ENCODE measurements around the gene ARHGEF28. TPM values are rescaled to one million over a fixed set of nuclear protein-coding genes. Genes with fewer than 3 reads are reported as not detected.

The ARHGEF28 gene
- total and polyA plus RNA-seq, 2 experiments from 2014 or later = 3.5 to 11.2 TPM

- peak overlapping the region; percentile 37 for H3K4me2 ChIP-seq
- H4K20me1 ChIP-seq (ENCODE audit: insufficient read depth, poor library complexity, severe bottlenecking) = no peaks in the 10 kb centered on the region
- no peak overlapping the region for H2AFZ ChIP-seq
- no peaks in the 10 kb centered on the region for H3K27me3 ChIP-seq
- no peak for TF ChIP-seq EZH2phosphoT487 (IDR thresholded peaks at IDR 0.05; ENCODE audit: low read depth, severe bottlenecking, unreplicated experiment)
- no peak for TF ChIP-seq EZH2 (IDR thresholded peaks at IDR 0.05; ENCODE audit: borderline replicate concordance)
- no peak for TF ChIP-seq CTCF (IDR thresholded peaks at IDR 0.05; ENCODE audit: poor library complexity)
- H3K4me3 ChIP-seq = no peak overlapping the region
- no peaks in the 10 kb centered on the region for H3K9me2 ChIP-seq (replicated peaks; ENCODE audit: insufficient read depth)
- H3K36me3 ChIP-seq (replicated peaks; ENCODE audit: insufficient read depth, low read depth) = no peaks in the 10 kb centered on the region
- peak; percentile 67 for DNase-seq (ENCODE audit: low spot score)
- H3K79me2 ChIP-seq = no peaks in the 10 kb centered on the region
- H3K27ac ChIP-seq = peak overlapping the region; percentile 81
- H3K9me3 ChIP-seq (ENCODE audit: low read depth) = no peaks in the 10 kb centered on the region
- H3K4me1 ChIP-seq (ENCODE audit: insufficient read depth) = peaks cover 26% of the 10 kb centered on the region
Observed at GRCh38 chr5:73673161-73673591, 47.2 kb downstream of the ARHGEF28 start.

- WGBS (ENCODE audit: low lambda C conversion rate, missing lambda C conversion rate) = 89% methylated on average over 2 of the region's 2 CpGs
- Histone ChIP-seq H3K4me2 (no peak overlapping the region), H3K36me3 (replicated peaks; ENCODE audit: insufficient read depth, low read depth) (no peaks in the 10 kb centered on the region), H3K4me3 (no peak overlapping the region), H2AFZ (no peak overlapping the region), H3K9me3 (ENCODE audit: low read depth) (no peaks in the 10 kb centered on the region), H4K20me1 (ENCODE audit: insufficient read depth, poor library complexity, severe bottlenecking) (no peaks in the 10 kb centered on the region), H3K79me2 (no peaks in the 10 kb centered on the region), H3K4me1 (ENCODE audit: insufficient read depth) (peaks cover 26% of the 10 kb centered on the region), H3K9me2 (replicated peaks; ENCODE audit: insufficient read depth) (no peaks in the 10 kb centered on the region), H3K27me3 (no peaks in the 10 kb centered on the region), H3K27ac (peak overlapping the region; percentile 81)
- DNase-seq (ENCODE audit: low spot score) = no peak
- TF ChIP-seq CTCF (IDR thresholded peaks at IDR 0.05; ENCODE audit: poor library complexity) (no peak), EZH2 (IDR thresholded peaks at IDR 0.05; ENCODE audit: borderline replicate concordance) (no peak), EZH2phosphoT487 (IDR thresholded peaks at IDR 0.05; ENCODE audit: low read depth, severe bottlenecking, unreplicated experiment) (no peak)
Observed at GRCh38 chr5:73674669-73675004, 48.6 kb downstream of the ARHGEF28 start.

- no peaks in the 10 kb centered on the region for H3K36me3 ChIP-seq (replicated peaks; ENCODE audit: insufficient read depth, low read depth)
- H3K9me2 ChIP-seq (replicated peaks; ENCODE audit: insufficient read depth) = no peaks in the 10 kb centered on the region
- H3K27ac ChIP-seq = peak overlapping the region; percentile 55
- no peaks in the 10 kb centered on the region for H4K20me1 ChIP-seq (ENCODE audit: insufficient read depth, poor library complexity, severe bottlenecking)
- H3K4me2 ChIP-seq = no peak overlapping the region
- no peaks in the 10 kb centered on the region for H3K79me2 ChIP-seq
- peaks cover 16% of the 10 kb centered on the region for H3K4me1 ChIP-seq (ENCODE audit: insufficient read depth)
- WGBS (ENCODE audit: low lambda C conversion rate, missing lambda C conversion rate) = 58% methylated on average over 4 of the region's 4 CpGs
- no peak overlapping the region for H3K4me3 ChIP-seq
- no peak for TF ChIP-seq CTCF (IDR thresholded peaks at IDR 0.05; ENCODE audit: poor library complexity)
- no peak for TF ChIP-seq EZH2phosphoT487 (IDR thresholded peaks at IDR 0.05; ENCODE audit: low read depth, severe bottlenecking, unreplicated experiment)
- no peak for TF ChIP-seq EZH2 (IDR thresholded peaks at IDR 0.05; ENCODE audit: borderline replicate concordance)
- no peaks in the 10 kb centered on the region for H3K9me3 ChIP-seq (ENCODE audit: low read depth)
- DNase-seq (ENCODE audit: low spot score) = peak; percentile 75
- H3K27me3 ChIP-seq = no peaks in the 10 kb centered on the region
- H2AFZ ChIP-seq = no peak overlapping the region
Observed at GRCh38 chr5:73678322-73678740, 52.3 kb downstream of the ARHGEF28 start.

- H3K9me2 ChIP-seq (replicated peaks; ENCODE audit: insufficient read depth) = no peaks in the 10 kb centered on the region
- TF ChIP-seq CTCF (IDR thresholded peaks at IDR 0.05; ENCODE audit: poor library complexity) (no peak), EZH2 (IDR thresholded peaks at IDR 0.05; ENCODE audit: borderline replicate concordance) (no peak)
- 97% methylated on average over 3 of the region's 3 CpGs for WGBS (ENCODE audit: low lambda C conversion rate, missing lambda C conversion rate)
Observed at GRCh38 chr5:73678807-73679206, 52.8 kb downstream of the ARHGEF28 start.

More at GRCh38 chr5:73678807-73679206, 52.8 kb downstream of the ARHGEF28 start:
- Histone ChIP-seq H3K9me3 (ENCODE audit: low read depth) (no peaks in the 10 kb centered on the region), H3K79me2 (no peaks in the 10 kb centered on the region), H2AFZ (no peak overlapping the region), H3K4me2 (no peak overlapping the region), H3K4me3 (no peak overlapping the region), H3K4me1 (ENCODE audit: insufficient read depth) (peaks cover 11% of the 10 kb centered on the region), H3K27me3 (no peaks in the 10 kb centered on the region), H3K36me3 (replicated peaks; ENCODE audit: insufficient read depth, low read depth) (no peaks in the 10 kb centered on the region), H3K27ac (peak overlapping the region; percentile 49), H4K20me1 (ENCODE audit: insufficient read depth, poor library complexity, severe bottlenecking) (no peaks in the 10 kb centered on the region)
- no peak for DNase-seq (ENCODE audit: low spot score)
